CD1c-positive myeloid dendritic cell (primary cell): ENCODE measurements around the gene CLRN1.
"Not testable (repeated sequence)": the region's sequence is repeated elsewhere in the genome, so short reads cannot be mapped to it uniquely, and the experiment has no call there.

Experiments
- DNase-seq: peaks from one replicate; pipeline ENCODE4 v3.0.0-alpha.2; 2016; ENCODE audit errors: extremely low spot score

Gene CLRN1

GRCh38 chr3:150972366-150973071 is at the start of gene CLRN1:
TSS of gene CLRN1 (minus strand) at chr3:150972727. CDS start at chr3:150972708, 19 bp downstream.
- no peak for DNase-seq

GRCh38 chr3:151016478-151016795 is 43.9 kb upstream of the CLRN1 start:
- no peak for DNase-seq

GRCh38 chr3:151015767-151016477 is 43.4 kb upstream of the CLRN1 start:
- DNase-seq, result no peak

GRCh38 chr3:151015181-151015580 is 42.7 kb upstream of the CLRN1 start:
- no peak for DNase-seq

GRCh38 chr3:151014501-151015018 is 42.0 kb upstream of the CLRN1 start:
- DNase-seq, result no peak

- no peak for DNase-seq
Measured at GRCh38 chr3:151012753-151013152, 40.2 kb upstream of the CLRN1 start.

GRCh38 chr3:151011427-151011826 is 38.9 kb upstream of the CLRN1 start:
- no peak for DNase-seq

- DNase-seq, result no peak
Measured at GRCh38 chr3:151009981-151010380, 37.5 kb upstream of the CLRN1 start.

- DNase-seq, result no peak
Measured at GRCh38 chr3:151009430-151009829, 36.9 kb upstream of the CLRN1 start.

- no peak for DNase-seq
Measured at GRCh38 chr3:151008699-151009098, 36.2 kb upstream of the CLRN1 start.

- DNase-seq, result no peak
Measured at GRCh38 chr3:151003768-151004134, 31.2 kb upstream of the CLRN1 start.

- DNase-seq, result no peak
Measured at GRCh38 chr3:151003029-151003767, 30.7 kb upstream of the CLRN1 start.

GRCh38 chr3:151002003-151002981 is 29.8 kb upstream of the CLRN1 start:
- DNase-seq, result no peak

- no peak for DNase-seq
Measured at GRCh38 chr3:150998996-150999395, 26.5 kb upstream of the CLRN1 start.

- DNase-seq, result no peak
Measured at GRCh38 chr3:150996731-150997130, 24.2 kb upstream of the CLRN1 start.

- DNase-seq, result no peak
Measured at GRCh38 chr3:150995510-150995909, 23.0 kb upstream of the CLRN1 start.

- no peak for DNase-seq
Measured at GRCh38 chr3:150989208-150989607, 16.7 kb upstream of the CLRN1 start.

- DNase-seq, result not testable (repeated sequence)
Measured at GRCh38 chr3:150988395-150988794, 15.9 kb upstream of the CLRN1 start.

- no peak for DNase-seq
Measured at GRCh38 chr3:150985711-150986110, 13.2 kb upstream of the CLRN1 start.

GRCh38 chr3:150984066-150984465 is 11.5 kb upstream of the CLRN1 start:
- no peak for DNase-seq

GRCh38 chr3:150978566-150979148 is 6.1 kb upstream of the CLRN1 start:
- no peak for DNase-seq
